Astrocyte (in vitro differentiated cells and primary cell): ENCODE results near the gene ZDHHC11. TPM values are rescaled to one million over a fixed set of nuclear protein-coding genes. Genes with fewer than 3 reads are reported as not detected.
"Not testable (repeated sequence)": the region's sequence is repeated elsewhere in the genome, so short reads cannot be mapped to it uniquely, and the experiment has no call there.

Experiments used
- DNase-seq: peaks from one replicate; pipeline ENCODE4 v3.0.0-alpha.2; 2010; ENCODE audit warnings: low read depth
- FAIRE-seq: peaks from 2 replicates; lab custom pipeline; 2011; peaks lifted over from hg19 to GRCh38; lab: Jason Lieb, UNC
- H2AFZ ChIP-seq: 2 replicates; pipeline ENCODE4 v1.6.0; 2012; ENCODE audit warnings: low read depth, low read length, inconsistent platforms
- H3K27ac ChIP-seq: 2 replicates; pipeline ENCODE4 v1.5.1; 2011; ENCODE audit warnings: low read depth, low read length, inconsistent platforms
- H3K27me3 ChIP-seq: 2 replicates; pipeline ENCODE4 v1.6.0; 2011; ENCODE audit warnings: low read length, inconsistent platforms; ENCODE audit not compliant: insufficient read depth
- H3K36me3 ChIP-seq: 2 replicates; pipeline ENCODE4 v1.5.1; 2011; ENCODE audit warnings: low read length, inconsistent platforms; ENCODE audit not compliant: insufficient read depth
- H3K4me1 ChIP-seq: 2 replicates; pipeline ENCODE4 v1.5.1; 2011; ENCODE audit warnings: low read length, inconsistent platforms; ENCODE audit not compliant: insufficient read depth
- H3K4me2 ChIP-seq: 2 replicates; pipeline ENCODE4 v1.6.0; 2012; ENCODE audit warnings: low read length, inconsistent platforms
- H3K4me3 ChIP-seq: 2 replicates; pipeline ENCODE4 v1.5.1; 2011; ENCODE audit warnings: low read depth, mild to moderate bottlenecking, low read length, inconsistent platforms; ENCODE audit not compliant: insufficient read depth
- H3K79me2 ChIP-seq: 2 replicates; pipeline ENCODE4 v1.6.0; 2012; ENCODE audit warnings: mild to moderate bottlenecking, low read length, inconsistent platforms; ENCODE audit not compliant: insufficient read depth
- H3K9ac ChIP-seq: 2 replicates; pipeline ENCODE4 v1.6.0; 2012; ENCODE audit warnings: mild to moderate bottlenecking, low read length, inconsistent platforms
- H3K9me3 ChIP-seq: 2 replicates; pipeline ENCODE4 v1.5.1; 2012; ENCODE audit warnings: low read depth, mild to moderate bottlenecking, low read length, inconsistent platforms; ENCODE audit not compliant: insufficient read depth
- H4K20me1 ChIP-seq: 2 replicates; pipeline ENCODE4 v1.6.0; 2012; ENCODE audit warnings: low read length, inconsistent platforms; ENCODE audit not compliant: insufficient read depth
- H3K27ac Mint-ChIP-seq: one replicate; pipeline ENCODE4 v1.8.0; 2021; ENCODE audit warnings: mild to moderate bottlenecking, mixed read lengths; ENCODE audit not compliant: unreplicated experiment
- H3K27me3 Mint-ChIP-seq: one replicate; pipeline ENCODE4 v1.8.0; 2021; ENCODE audit warnings: low read depth, mixed read lengths; ENCODE audit not compliant: unreplicated experiment
- H3K36me3 Mint-ChIP-seq: one replicate; pipeline ENCODE4 v1.8.0; 2021; ENCODE audit warnings: low read depth, mixed read lengths; ENCODE audit not compliant: unreplicated experiment
- H3K4me1 Mint-ChIP-seq: one replicate; pipeline ENCODE4 v1.8.0; 2021; ENCODE audit warnings: low read depth, mixed read lengths; ENCODE audit not compliant: unreplicated experiment
- H3K4me3 Mint-ChIP-seq: one replicate; pipeline ENCODE4 v1.8.0; 2021; ENCODE audit warnings: mild to moderate bottlenecking, moderate library complexity, mixed read lengths; ENCODE audit not compliant: unreplicated experiment
- H3K9me3 Mint-ChIP-seq: one replicate; pipeline ENCODE4 v1.8.0; 2021; ENCODE audit warnings: mild to moderate bottlenecking, mixed read lengths; ENCODE audit not compliant: unreplicated experiment
- CTCF ChIP-seq: IDR thresholded peaks from 2 replicates; pipeline ENCODE4 v1.5.1; 2011; ENCODE audit warnings: low read depth, mild to moderate bottlenecking, inconsistent platforms, low read length, moderate library complexity; ENCODE audit not compliant: insufficient read depth
- EZH2 ChIP-seq: IDR thresholded peaks from 2 replicates; pipeline ENCODE4 v1.6.1; 2012; ENCODE audit warnings: mild to moderate bottlenecking, low read length, inconsistent platforms; ENCODE audit not compliant: insufficient read depth
- total RNA-seq: library from RNA; stranded (reverse); gene quantifications from 2 replicates; pipeline ENCODE4 v1.2.1, GENCODE V29; 2021

Gene ZDHHC11
- total RNA-seq, 1 donor from 2014 or later, result 15.9 TPM

DNA sequence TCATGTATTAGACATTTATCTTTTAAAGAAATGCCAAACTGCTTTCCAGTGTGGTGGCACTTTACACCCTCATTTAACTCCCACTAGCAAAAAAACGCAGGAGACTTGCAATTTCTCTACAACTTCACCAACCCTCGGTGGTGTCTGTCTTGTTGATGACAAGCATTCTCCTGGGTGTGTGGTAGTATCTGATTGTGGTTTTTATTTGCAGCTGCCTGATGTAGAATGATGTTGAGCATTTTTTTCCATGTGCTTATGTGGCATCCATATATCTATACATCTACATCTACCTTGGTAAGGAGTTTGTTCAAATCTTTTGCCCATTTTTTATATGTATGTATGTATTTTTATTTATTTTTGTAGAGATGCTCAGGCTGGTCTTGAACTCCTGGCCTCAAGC, 16.8 kb downstream of the ZDHHC11 start:
- H3K4me3 Mint-ChIP-seq, H3K9me3 ChIP-seq, H3K9me3 Mint-ChIP-seq, H3K27me3 ChIP-seq, DNase-seq, H3K36me3 ChIP-seq, H3K27me3 Mint-ChIP-seq, H3K27ac Mint-ChIP-seq, H3K4me3 ChIP-seq, H2AFZ ChIP-seq, H3K27ac ChIP-seq, H3K9ac ChIP-seq, FAIRE-seq, H4K20me1 ChIP-seq, H3K4me2 ChIP-seq, H3K79me2 ChIP-seq, H3K4me1 ChIP-seq, H3K36me3 Mint-ChIP-seq, H3K4me1 Mint-ChIP-seq: not testable (repeated sequence)

- H3K9me3 ChIP-seq, H3K36me3 ChIP-seq, H3K4me1 ChIP-seq, H3K4me2 ChIP-seq, H4K20me1 ChIP-seq, H3K27me3 ChIP-seq, H3K4me3 ChIP-seq, H3K27ac ChIP-seq, H3K79me2 ChIP-seq, H3K4me1 Mint-ChIP-seq, H3K4me3 Mint-ChIP-seq, H3K27me3 Mint-ChIP-seq, H3K27ac Mint-ChIP-seq, H2AFZ ChIP-seq, FAIRE-seq, H3K9me3 Mint-ChIP-seq, H3K9ac ChIP-seq, DNase-seq: not testable (repeated sequence)
- peaks cover 19% of the 10 kb centered on the region for H3K36me3 Mint-ChIP-seq
Measured at GRCh38 chr5:828194-828593, 22.6 kb downstream of the ZDHHC11 start.

DNA sequence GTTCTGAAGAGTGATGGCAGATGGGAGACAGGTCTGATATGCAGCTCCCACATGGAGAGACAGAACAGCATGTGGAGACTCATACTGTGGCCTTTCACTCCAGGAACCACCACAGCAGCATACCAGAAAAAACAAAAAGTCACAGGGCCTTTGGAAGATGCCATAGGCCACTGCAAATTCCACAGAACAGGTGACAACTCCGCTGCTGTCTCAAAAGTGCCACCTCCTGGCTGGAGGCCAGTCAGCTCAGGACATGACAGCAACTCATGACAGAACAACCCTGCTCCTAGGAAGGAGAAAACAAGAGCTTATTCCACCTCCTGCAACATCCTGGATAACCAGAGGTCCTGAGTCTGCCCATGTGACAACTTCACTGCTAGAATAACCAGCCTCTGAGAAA, 25.2 kb downstream of the ZDHHC11 start:
- H3K36me3 Mint-ChIP-seq, result peaks cover 35% of the 10 kb centered on the region

DNA sequence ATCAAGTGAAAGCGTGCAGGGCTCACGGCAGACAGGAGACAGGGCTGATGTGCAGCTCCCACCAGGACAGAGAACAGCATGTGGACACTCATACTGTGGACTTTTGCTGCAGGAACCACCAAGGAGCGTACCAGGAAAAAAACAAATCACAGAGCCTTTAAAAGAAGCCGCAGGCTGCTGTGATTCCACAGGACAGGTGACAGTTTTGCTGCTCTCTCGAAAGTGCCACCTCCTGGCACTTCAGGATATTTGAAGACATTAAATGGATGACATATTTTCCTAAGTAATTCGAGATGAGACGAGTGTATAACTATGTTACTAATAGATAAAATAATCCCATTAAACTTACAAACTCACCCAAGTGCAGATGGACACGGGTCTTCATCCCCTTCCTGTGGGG, 29.3 kb downstream of the ZDHHC11 start:
- H3K27ac ChIP-seq, result no peak overlapping the region
- H3K36me3 ChIP-seq, result no peaks in the 10 kb centered on the region
- Mint-ChIP-seq H3K27me3 (peaks cover 2% of the 10 kb centered on the region), H3K4me3 (no peak overlapping the region), H3K27ac (no peak overlapping the region), H3K4me1 (no peaks in the 10 kb centered on the region), H3K36me3 (peaks cover 51% of the 10 kb centered on the region), H3K9me3 (no peaks in the 10 kb centered on the region)
- H4K20me1 ChIP-seq, result no peaks in the 10 kb centered on the region
- no peak for TF ChIP-seq CTCF
- no peak for TF ChIP-seq EZH2
- DNase-seq, result no peak
- H3K79me2 ChIP-seq, result no peaks in the 10 kb centered on the region
- no peak overlapping the region for H3K4me3 ChIP-seq
- no peak overlapping the region for H2AFZ ChIP-seq
- H3K27me3 ChIP-seq, result no peaks in the 10 kb centered on the region
- no peak for FAIRE-seq
- H3K4me2 ChIP-seq, result no peak overlapping the region
- no peak overlapping the region for H3K9ac ChIP-seq
- H3K4me1 ChIP-seq, result no peaks in the 10 kb centered on the region
- H3K9me3 ChIP-seq, result no peaks in the 10 kb centered on the region

More for the DNA sequence above, 25.2 kb downstream of the ZDHHC11 start:
- not testable (repeated sequence) for H3K9ac ChIP-seq, H3K27ac Mint-ChIP-seq, H3K27me3 ChIP-seq, H3K4me1 ChIP-seq, H3K27me3 Mint-ChIP-seq, FAIRE-seq, H4K20me1 ChIP-seq, H3K4me2 ChIP-seq, H3K4me3 ChIP-seq, DNase-seq, H3K79me2 ChIP-seq, H3K36me3 ChIP-seq, H3K27ac ChIP-seq, H3K4me1 Mint-ChIP-seq, H3K4me3 Mint-ChIP-seq, H3K9me3 ChIP-seq, H2AFZ ChIP-seq, H3K9me3 Mint-ChIP-seq
